OCI-LY1 (cell line): ENCODE results near the gene TARM1.

Experiments
- CTCF ChIP-seq: fragments of 200-600 bp; sonication (generic), shearing (Covaris generic); IDR thresholded peaks from 2 replicates; pipeline ENCODE4 v1.5.1; 2017; ENCODE audit warnings: mild to moderate bottlenecking, antibody characterized with exemption, low read length, moderate library complexity, mixed read lengths
- EZH2 ChIP-seq: fragments of 200-600 bp; sonication (generic), shearing (Covaris generic); IDR thresholded peaks from 2 replicates; pipeline ENCODE4 v1.8.0; 2017; ENCODE audit warnings: borderline replicate concordance, mixed run types, mild to moderate bottlenecking, antibody characterized with exemption, low read length, moderate library complexity, mixed read lengths

- TF ChIP-seq CTCF (no peak), EZH2 (no peak)
Observed at GRCh38 chr19:54029301-54029700, 51.9 kb downstream of the TARM1 start.
